ACC112 (cell line): ENCODE data around the gene EEPD1.

Experiments
- H2AFZ ChIP-seq: fragments of 200-600 bp; sonication (generic); one replicate; pipeline ENCODE4 v1.6.0; 2017; ENCODE audit warnings: antibody characterized with exemption, low read length; ENCODE audit not compliant: unreplicated experiment
- H3K27ac ChIP-seq: fragments of 200-600 bp; sonication (generic); 2 replicates; pipeline ENCODE4 v1.5.1; 2014; ENCODE audit warnings: low read depth, mild to moderate bottlenecking, antibody characterized with exemption, low read length, moderate library complexity
- H3K27me3 ChIP-seq: fragments of 200-600 bp; sonication (generic); 2 replicates; pipeline ENCODE4 v1.6.1; 2014; ENCODE audit warnings: mild to moderate bottlenecking, antibody characterized with exemption, low read length, moderate library complexity, mixed read lengths; ENCODE audit not compliant: insufficient read depth
- H3K36me3 ChIP-seq: fragments of 200-600 bp; sonication (generic); 2 replicates; pipeline ENCODE4 v1.6.1; 2016; ENCODE audit warnings: mild to moderate bottlenecking, antibody characterized with exemption, low read length, moderate library complexity, mixed read lengths; ENCODE audit not compliant: insufficient read depth
- H3K4me1 ChIP-seq: fragments of 200-600 bp; sonication (generic); one replicate; pipeline ENCODE4 v1.6.1; 2016; ENCODE audit warnings: low read length, mixed read lengths; ENCODE audit not compliant: insufficient read depth, unreplicated experiment, control insufficient read depth
- H3K4me3 ChIP-seq: fragments of 200-600 bp; sonication (generic); 2 replicates; pipeline ENCODE4 v1.5.1; 2014; ENCODE audit warnings: mild to moderate bottlenecking, low read depth, low read length
- H3K79me2 ChIP-seq: fragments of 200-600 bp; sonication (generic); one replicate; pipeline ENCODE4 v1.6.0; 2016; ENCODE audit warnings: low read length; ENCODE audit not compliant: control insufficient read depth, unreplicated experiment, insufficient read depth

Gene EEPD1

DNA sequence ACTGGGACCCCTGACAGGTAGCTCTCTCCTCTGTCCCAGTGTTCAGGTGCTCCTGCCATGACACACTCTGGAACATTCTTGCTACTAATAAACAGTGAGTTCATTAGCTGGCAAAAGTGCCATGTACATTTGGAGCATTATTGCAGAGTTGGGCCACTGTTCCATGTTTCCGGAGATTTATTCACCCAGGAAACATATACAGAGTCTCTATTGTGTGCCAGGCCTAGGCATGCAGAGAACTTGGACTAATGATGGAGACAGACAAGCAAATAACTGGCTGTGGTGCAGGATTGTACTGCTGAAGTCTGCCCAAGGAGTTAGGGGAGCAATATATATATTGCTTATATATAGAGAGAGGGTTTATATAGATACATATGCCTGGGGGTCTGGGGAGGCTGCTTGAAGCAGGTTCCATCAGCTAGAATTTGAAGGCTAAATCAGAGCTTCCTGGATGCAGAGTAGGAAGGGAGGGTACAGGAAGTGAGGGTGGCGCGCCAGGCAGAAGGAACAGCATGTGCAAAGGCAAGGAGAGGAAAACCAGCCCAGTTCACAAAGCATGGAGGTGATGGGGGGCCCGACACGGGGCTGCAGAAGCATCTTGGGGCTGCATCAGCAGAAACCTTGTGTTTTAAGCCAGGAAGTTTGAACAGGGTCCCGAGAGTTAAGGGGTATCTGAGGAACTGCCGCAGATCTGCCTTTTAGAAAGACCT, 22.7 kb upstream of the EEPD1 start:
- Histone ChIP-seq H3K4me1 (peaks cover 25% of the 10 kb centered on the region), H2AFZ (no peak overlapping the region), H3K79me2 (no peaks in the 10 kb centered on the region), H3K27me3 (no peaks in the 10 kb centered on the region), H3K36me3 (no peaks in the 10 kb centered on the region), H3K4me3 (no peak overlapping the region), H3K27ac (no peak overlapping the region)

DNA sequence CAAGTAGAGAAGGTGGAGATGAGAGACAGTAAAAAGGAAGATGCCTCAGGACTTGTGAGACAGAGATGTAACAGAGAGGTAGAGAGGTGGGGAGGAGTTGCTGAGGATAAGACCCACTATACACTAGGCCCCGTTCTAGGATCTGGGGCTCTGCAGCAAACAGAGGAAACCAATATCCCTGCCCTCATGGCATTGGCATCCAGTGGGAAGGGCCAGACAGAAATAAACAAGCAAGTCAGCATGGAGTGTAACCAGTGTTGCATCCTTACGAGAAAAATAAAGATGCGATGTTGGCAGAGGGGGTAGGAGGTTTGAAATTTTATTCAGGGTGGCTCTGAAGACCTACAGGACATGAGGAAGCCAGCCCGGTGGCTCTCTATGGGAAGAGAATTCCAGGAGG, 22.0 kb upstream of the EEPD1 start:
- Histone ChIP-seq H3K4me3 (no peak overlapping the region), H3K4me1 (peaks cover 25% of the 10 kb centered on the region), H3K36me3 (no peaks in the 10 kb centered on the region), H3K79me2 (no peaks in the 10 kb centered on the region), H2AFZ (no peak overlapping the region), H3K27ac (no peak overlapping the region), H3K27me3 (no peaks in the 10 kb centered on the region)

DNA sequence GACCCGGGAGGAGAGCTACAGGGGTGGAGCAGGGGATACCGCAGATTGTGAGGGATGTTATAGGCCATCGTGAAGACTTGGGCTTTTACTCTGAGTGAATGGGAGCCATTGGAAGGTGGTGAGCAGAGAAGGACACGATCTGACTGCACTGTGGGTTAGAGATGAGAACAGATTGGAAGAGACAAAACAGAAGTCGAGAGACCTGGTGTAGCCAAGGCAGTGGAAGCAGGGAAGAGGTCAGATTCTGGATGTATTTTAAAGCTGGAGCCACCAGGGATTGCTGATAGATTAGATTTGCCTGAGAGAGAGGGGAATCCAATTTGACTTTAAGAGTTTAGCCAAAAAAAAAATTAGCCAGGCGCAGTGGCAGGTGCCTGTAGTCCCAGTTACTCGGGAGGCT, 21.6 kb upstream of the EEPD1 start:
- no peak overlapping the region for H3K27ac ChIP-seq

DNA sequence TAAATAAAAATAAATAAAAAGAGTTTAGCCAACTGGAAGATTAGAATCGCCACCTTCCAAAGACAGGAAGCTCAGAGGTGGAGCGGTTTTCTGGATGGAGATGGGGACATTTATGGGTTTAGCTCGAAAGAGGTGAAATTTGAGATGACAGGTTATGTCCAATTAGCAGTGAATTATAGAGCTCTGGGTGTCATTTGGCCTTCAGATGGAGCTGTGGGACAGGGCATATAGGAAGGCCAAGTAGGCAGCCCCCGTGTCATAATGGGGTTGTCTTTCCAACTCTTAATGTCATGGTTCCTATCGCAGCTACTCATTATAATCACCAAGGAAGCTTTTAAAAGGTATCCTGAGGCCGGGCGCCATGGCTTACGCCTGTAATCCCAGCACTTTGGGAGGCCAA, 21.0 kb upstream of the EEPD1 start:
- H3K27ac ChIP-seq = no peak overlapping the region
- H2AFZ ChIP-seq = no peak overlapping the region
- H3K79me2 ChIP-seq = no peaks in the 10 kb centered on the region
- H3K36me3 ChIP-seq = no peaks in the 10 kb centered on the region
- H3K4me3 ChIP-seq = no peak overlapping the region
- peaks cover 21% of the 10 kb centered on the region for H3K4me1 ChIP-seq
- H3K27me3 ChIP-seq = no peaks in the 10 kb centered on the region

More for the DNA sequence above, 21.6 kb upstream of the EEPD1 start:
- no peaks in the 10 kb centered on the region for H3K27me3 ChIP-seq
- no peaks in the 10 kb centered on the region for H3K36me3 ChIP-seq
- H3K79me2 ChIP-seq = no peaks in the 10 kb centered on the region
- H3K4me3 ChIP-seq = no peak overlapping the region
- H2AFZ ChIP-seq = no peak overlapping the region
- peaks cover 25% of the 10 kb centered on the region for H3K4me1 ChIP-seq

- Histone ChIP-seq H3K27me3 (peaks cover 10% of the 10 kb centered on the region; the same call in 1 of the 2 replicates), H3K4me1 (no peaks in the 10 kb centered on the region), H3K79me2 (no peaks in the 10 kb centered on the region), H3K36me3 (no peaks in the 10 kb centered on the region), H3K4me3 (no peak overlapping the region), H3K27ac (no peak overlapping the region), H2AFZ (no peak overlapping the region)
These were observed 17.4 kb upstream of the EEPD1 start for GRCh38 chr7:36135700-36136099.

GRCh38 chr7:36137258-36137657, 15.8 kb upstream of the EEPD1 start:
- H2AFZ ChIP-seq = no peak overlapping the region
- H3K79me2 ChIP-seq = no peaks in the 10 kb centered on the region
- peaks cover 14% of the 10 kb centered on the region; the same call in 1 of the 2 replicates for H3K27me3 ChIP-seq
- no peak overlapping the region for H3K27ac ChIP-seq
- H3K36me3 ChIP-seq = no peaks in the 10 kb centered on the region
- H3K4me1 ChIP-seq = no peaks in the 10 kb centered on the region
- H3K4me3 ChIP-seq = no peak overlapping the region

DNA sequence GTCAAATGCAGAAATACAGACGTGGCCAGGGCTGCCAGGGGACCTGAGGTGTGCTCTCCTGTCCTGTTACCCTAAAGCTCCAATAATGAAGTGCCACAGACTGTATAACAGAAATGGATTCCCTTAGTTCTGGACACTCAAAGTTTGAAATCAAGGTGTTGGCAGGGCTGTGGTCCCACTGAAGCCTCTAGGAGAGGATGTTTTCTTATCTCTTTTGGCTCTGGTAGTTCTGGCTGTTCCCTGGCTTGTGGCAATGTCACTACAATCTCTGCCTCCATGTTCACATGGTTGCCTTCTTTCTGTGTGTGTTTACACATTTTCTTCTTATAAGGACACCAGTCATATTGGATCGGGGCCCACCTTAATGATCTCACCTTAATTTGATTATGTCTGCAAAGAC, 15.3 kb upstream of the EEPD1 start:
- H3K4me1 ChIP-seq = no peaks in the 10 kb centered on the region
- H2AFZ ChIP-seq = no peak overlapping the region

DNA sequence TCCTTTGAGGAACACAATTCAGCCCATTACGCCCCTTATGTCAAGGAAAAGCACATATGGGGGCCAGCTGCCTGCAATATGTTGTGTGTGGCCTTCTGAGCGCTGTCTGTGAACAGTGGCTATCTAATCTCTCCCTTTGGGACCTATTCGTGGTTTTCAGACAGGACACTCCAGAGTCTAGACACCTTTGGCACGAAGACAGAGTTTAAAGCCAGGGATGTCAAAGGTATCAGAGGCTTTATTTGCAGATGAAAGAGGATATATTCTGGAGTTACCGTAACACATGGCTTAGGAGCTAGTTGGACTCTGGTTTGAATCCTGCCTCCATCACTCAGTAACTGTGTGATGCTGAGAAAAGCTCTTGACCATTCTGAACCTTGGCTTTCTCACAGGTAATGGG, 14.8 kb upstream of the EEPD1 start:
- no peaks in the 10 kb centered on the region for H3K36me3 ChIP-seq
- H3K79me2 ChIP-seq = no peaks in the 10 kb centered on the region
- H3K27me3 ChIP-seq = peaks cover 14% of the 10 kb centered on the region; the same call in 1 of the 2 replicates
- H3K4me1 ChIP-seq = no peaks in the 10 kb centered on the region
- no peak overlapping the region for H3K4me3 ChIP-seq
- no peak overlapping the region for H3K27ac ChIP-seq
- no peak overlapping the region for H2AFZ ChIP-seq

More for the DNA sequence above, 15.3 kb upstream of the EEPD1 start:
- H3K27ac ChIP-seq = no peak overlapping the region
- H3K79me2 ChIP-seq = no peaks in the 10 kb centered on the region
- H3K27me3 ChIP-seq = peaks cover 14% of the 10 kb centered on the region; the same call in 1 of the 2 replicates
- H3K4me3 ChIP-seq = no peak overlapping the region
- H3K36me3 ChIP-seq = no peaks in the 10 kb centered on the region

DNA sequence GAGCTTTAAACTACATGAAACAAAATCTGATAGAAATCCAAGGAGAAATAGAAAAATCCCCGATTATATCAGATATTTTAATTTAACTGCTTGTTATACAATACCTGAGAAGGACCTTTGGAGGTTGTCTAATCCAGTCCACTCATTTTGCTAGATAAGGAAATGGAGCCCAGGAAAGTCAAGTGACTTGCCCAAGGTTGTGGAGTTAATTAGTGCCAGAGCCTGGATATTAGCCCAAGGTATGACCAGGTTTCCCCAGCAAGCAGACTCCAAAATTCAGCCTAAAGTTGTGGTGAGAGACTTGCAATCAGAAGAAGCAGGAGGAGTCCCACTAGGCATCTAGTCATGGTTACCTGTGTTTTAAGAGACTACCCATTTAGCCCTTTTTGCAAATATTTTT, 11.7 kb upstream of the EEPD1 start:
- Histone ChIP-seq H3K27me3 (peaks cover 19% of the 10 kb centered on the region), H3K4me3 (no peak overlapping the region), H3K27ac (no peak overlapping the region), H2AFZ (no peak overlapping the region), H3K36me3 (no peaks in the 10 kb centered on the region), H3K4me1 (no peaks in the 10 kb centered on the region), H3K79me2 (no peaks in the 10 kb centered on the region)

DNA sequence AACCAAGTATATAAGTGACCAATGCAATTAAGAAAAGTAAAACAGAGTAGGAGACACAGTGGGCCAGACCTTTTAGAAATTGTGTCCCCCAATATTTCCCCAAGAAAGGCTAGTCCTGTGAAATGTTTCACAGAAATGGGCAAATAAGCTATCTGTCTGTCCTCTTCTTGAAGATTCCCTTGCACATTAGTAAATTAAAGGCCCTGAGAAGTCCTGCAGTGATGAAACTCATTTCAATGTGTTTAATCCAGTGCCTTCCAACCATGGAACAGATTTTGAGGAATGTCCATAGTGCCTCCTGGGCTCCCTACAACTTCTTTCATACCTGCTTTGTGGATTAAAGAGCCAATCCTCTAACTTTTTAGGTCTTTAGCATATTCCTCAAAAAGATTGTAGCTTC, 11.2 kb upstream of the EEPD1 start:
- H3K27me3 ChIP-seq = peaks cover 19% of the 10 kb centered on the region
- H2AFZ ChIP-seq = no peak overlapping the region
- H3K36me3 ChIP-seq = no peaks in the 10 kb centered on the region
- no peak overlapping the region for H3K27ac ChIP-seq
- H3K4me1 ChIP-seq = no peaks in the 10 kb centered on the region
- H3K4me3 ChIP-seq = no peak overlapping the region
- H3K79me2 ChIP-seq = no peaks in the 10 kb centered on the region

- Histone ChIP-seq H3K4me3 (no peak overlapping the region), H3K79me2 (no peaks in the 10 kb centered on the region), H3K27ac (no peak overlapping the region), H2AFZ (no peak overlapping the region), H3K36me3 (no peaks in the 10 kb centered on the region), H3K4me1 (no peaks in the 10 kb centered on the region), H3K27me3 (peaks cover 13% of the 10 kb centered on the region)
These were observed 8.9 kb upstream of the EEPD1 start for GRCh38 chr7:36144189-36144588.
